Measurements from ENCODE around the gene ANKLE1.

- TF ChIP-seq, protein P1, sequence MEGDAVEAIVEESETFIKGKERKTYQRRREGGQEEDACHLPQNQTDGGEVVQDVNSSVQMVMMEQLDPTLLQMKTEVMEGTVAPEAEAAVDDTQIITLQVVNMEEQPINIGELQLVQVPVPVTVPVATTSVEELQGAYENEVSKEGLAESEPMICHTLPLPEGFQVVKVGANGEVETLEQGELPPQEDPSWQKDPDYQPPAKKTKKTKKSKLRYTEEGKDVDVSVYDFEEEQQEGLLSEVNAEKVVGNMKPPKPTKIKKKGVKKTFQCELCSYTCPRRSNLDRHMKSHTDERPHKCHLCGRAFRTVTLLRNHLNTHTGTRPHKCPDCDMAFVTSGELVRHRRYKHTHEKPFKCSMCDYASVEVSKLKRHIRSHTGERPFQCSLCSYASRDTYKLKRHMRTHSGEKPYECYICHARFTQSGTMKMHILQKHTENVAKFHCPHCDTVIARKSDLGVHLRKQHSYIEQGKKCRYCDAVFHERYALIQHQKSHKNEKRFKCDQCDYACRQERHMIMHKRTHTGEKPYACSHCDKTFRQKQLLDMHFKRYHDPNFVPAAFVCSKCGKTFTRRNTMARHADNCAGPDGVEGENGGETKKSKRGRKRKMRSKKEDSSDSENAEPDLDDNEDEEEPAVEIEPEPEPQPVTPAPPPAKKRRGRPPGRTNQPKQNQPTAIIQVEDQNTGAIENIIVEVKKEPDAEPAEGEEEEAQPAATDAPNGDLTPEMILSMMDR (IDR thresholded peaks at IDR 0.05; ENCODE audit: low read length): no peak
- no peak for TF ChIP-seq EZH2 (IDR thresholded peaks at IDR 0.05; ENCODE audit: borderline replicate concordance, low read length)
Measured at GRCh38 chr19:17256130-17256529, 25.6 kb upstream of the ANKLE1 start.

All from OCI-LY1 (cell line).